Endothelial cell of umbilical vein (primary cell): ENCODE data around the gene PDE10A. TPM values are rescaled to one million over a fixed set of nuclear protein-coding genes. Genes with fewer than 3 reads are reported as not detected.
A peak's percentile ranks its signal among the peaks of the same experiment; 100 is the strongest.

Source experiments
- BruUV-seq: library from RNA; stranded (reverse); fragments of 400-500 nt; replicated peaks from 2 replicates; lab custom pipeline; 2021; lab: Mats Ljungman, UMichigan
- CTCF ChIA-PET: fragments of 300-600, 350-600 bp; sonication (Branson Sonifier 250); formaldehyde crosslinking; loops from one replicate; lab custom pipeline; 2021; ENCODE audit warnings: antibody characterized with exemption, inconsistent platforms; lab: Charles Lee
- POLR2A ChIA-PET: fragments of 300-600, 350-600 bp; sonication (Branson Sonifier 250); formaldehyde crosslinking; loops from one replicate; lab custom pipeline; 2021; ENCODE audit warnings: antibody characterized with exemption, inconsistent platforms; lab: Charles Lee
- DNase-seq: peaks from one replicate; pipeline ENCODE4 v3.0.0-alpha.2; 2011; ENCODE audit warnings: low read depth, low spot score
- FAIRE-seq: peaks from 2 replicates; lab custom pipeline; 2011; peaks lifted over from hg19 to GRCh38; lab: Jason Lieb, UNC
- H2AFZ ChIP-seq: 2 replicates; pipeline ENCODE4 v1.6.0; 2012; ENCODE audit warnings: low read depth, low read length, control low read depth, inconsistent platforms
- H3K27ac ChIP-seq: 2 replicates; pipeline ENCODE4 v1.5.1; 2011; ENCODE audit warnings: low read depth, mild to moderate bottlenecking, control low read depth, low read length, moderate library complexity; ENCODE audit not compliant: insufficient read depth
- H3K27me3 ChIP-seq, 2 experiments: 2 replicates each; pipeline versions ENCODE4 v1.6.0 to v1.6.1; 2011; ENCODE audit warnings: low read length in 2 of 2, mixed read lengths in 1 of 2; ENCODE audit not compliant: control insufficient read depth in 2 of 2, insufficient read depth in 2 of 2
- H3K36me3 ChIP-seq, 2 experiments: 2 replicates in 1 of 2; 3 replicates in 1 of 2; pipeline ENCODE4 v1.5.1; 2011; ENCODE audit warnings: low read length in 2 of 2, mild to moderate bottlenecking in 1 of 2, moderate library complexity in 1 of 2; ENCODE audit not compliant: control insufficient read depth in 2 of 2, insufficient read depth in 2 of 2; ENCODE audit errors: extremely low read depth in 1 of 2
- H3K4me1 ChIP-seq: 3 replicates; pipeline ENCODE4 v1.5.1; 2011; ENCODE audit warnings: mild to moderate bottlenecking, low read length; ENCODE audit not compliant: control insufficient read depth, insufficient read depth; ENCODE audit errors: extremely low read depth
- H3K4me2 ChIP-seq: 2 replicates; pipeline ENCODE4 v1.6.1; 2011; ENCODE audit warnings: low read length, control low read depth, mixed read lengths; ENCODE audit not compliant: insufficient read depth
- H3K4me3 ChIP-seq, 3 experiments: fragments of 200-600 bp in 1 of 3; sonication (generic), shearing (Covaris generic) in 1 of 3; replicated peaks in 1 of 3; 2 replicates each; pipeline ENCODE4 v1.5.1; 2011 to 2016; ENCODE audit warnings: control low read depth in 3 of 3, low read length in 3 of 3, mild to moderate bottlenecking in 2 of 3, inconsistent platforms in 1 of 3, low read depth in 1 of 3, moderate library complexity in 1 of 3; ENCODE audit not compliant: insufficient read depth in 1 of 3
- H3K79me2 ChIP-seq: 2 replicates; pipeline ENCODE4 v1.6.0; 2012; ENCODE audit warnings: low read length, inconsistent platforms; ENCODE audit not compliant: control insufficient read depth, insufficient read depth
- H3K9ac ChIP-seq: replicated peaks from 2 replicates; pipeline ENCODE3; 2011; ENCODE audit warnings: low read length, control low read depth; ENCODE audit not compliant: insufficient read depth; ENCODE audit errors: extremely low read depth
- H3K9me1 ChIP-seq: replicated peaks from 3 replicates; pipeline ENCODE4 v1.6.0; 2011; ENCODE audit warnings: mild to moderate bottlenecking, low read length; ENCODE audit not compliant: control insufficient read depth, insufficient read depth; ENCODE audit errors: extremely low read depth
- H3K9me3 ChIP-seq: replicated peaks from 2 replicates; pipeline ENCODE4 v1.5.1; 2012; ENCODE audit warnings: low read length, inconsistent platforms; ENCODE audit not compliant: control insufficient read depth, insufficient read depth
- H4K20me1 ChIP-seq: replicated peaks from 2 replicates; pipeline ENCODE3; 2011; ENCODE audit warnings: mild to moderate bottlenecking, low read length; ENCODE audit not compliant: control insufficient read depth, insufficient read depth; ENCODE audit errors: extremely low read depth
- CTCF ChIP-seq, 2 donors: IDR thresholded peaks; 1 replicate in 1 of 2; 2 replicates in 1 of 2; pipeline ENCODE4 v1.5.1; 2011; ENCODE audit warnings: low read length in 2 of 2, mild to moderate bottlenecking in 2 of 2, moderate library complexity in 2 of 2, control low read depth in 1 of 2, inconsistent platforms in 1 of 2, low read depth in 1 of 2; ENCODE audit not compliant: insufficient read depth in 1 of 2; ENCODE audit errors: extremely low read depth in 1 of 2
- EZH2 ChIP-seq: IDR thresholded peaks from 2 replicates; pipeline ENCODE4 v1.6.1; 2012; ENCODE audit warnings: borderline replicate concordance, low read depth, mild to moderate bottlenecking, moderate library complexity, low read length, inconsistent platforms; ENCODE audit not compliant: severe bottlenecking
- FOS ChIP-seq: IDR thresholded peaks from 2 replicates; pipeline ENCODE4 v1.6.1; 2011; ENCODE audit warnings: mild to moderate bottlenecking, low read length, moderate library complexity, borderline replicate concordance; ENCODE audit not compliant: insufficient read depth
- GATA2 ChIP-seq: IDR thresholded peaks from 2 replicates; pipeline ENCODE4 v1.7.0; 2011; ENCODE audit warnings: low read depth, mild to moderate bottlenecking, moderate library complexity, mixed read lengths, low read length; ENCODE audit not compliant: insufficient read length, insufficient read depth
- JUN ChIP-seq: IDR thresholded peaks from 2 replicates; pipeline ENCODE4 v1.6.1; 2011; ENCODE audit warnings: borderline replicate concordance, low read depth; ENCODE audit not compliant: insufficient read length, insufficient read depth
- MAX ChIP-seq: IDR thresholded peaks from 2 replicates; pipeline ENCODE4 v1.6.1; 2011; ENCODE audit not compliant: insufficient read depth, insufficient read length
- MYC ChIP-seq: IDR thresholded peaks from one replicate; pipeline ENCODE4 v1.6.1; 2011; ENCODE audit warnings: mild to moderate bottlenecking, low read depth, low read length
- POLR2A ChIP-seq: IDR thresholded peaks from 2 replicates; pipeline ENCODE4 v1.6.1; 2012; ENCODE audit warnings: low read depth, mild to moderate bottlenecking, control low read depth, low read length
- POLR2AphosphoS5 ChIP-seq: IDR thresholded peaks from 2 replicates; pipeline ENCODE4 v1.6.1; 2012; ENCODE audit warnings: low read depth, mild to moderate bottlenecking, control low read depth, low read length, moderate library complexity; ENCODE audit not compliant: insufficient read depth
- dilution Hi-C: fragments of 300-500 bp; cut with MboI; formaldehyde crosslinking; loops from one replicate; pipeline ENCODE4 v1.15.0; 2019; ENCODE audit warnings: low sequenced_read_pairs; ENCODE audit not compliant: extremely low pct_ligation_motif_present
- intact Hi-C: fragments of 100-400 bp; cut with micrococcal nuclease; formaldehyde crosslinking; loops from one replicate; pipeline ENCODE4 v1.10.0; 2022
- polyA plus RNA-seq, 4 experiments: library from polyadenylated mRNA; depleted of rRNA in 3 of 4; stranded (reverse) in 3 of 4; unstranded in 1 of 4; fragments of >200 nt; gene quantifications; 2 replicates each; pipeline versions ENCODE4 v1.2.1 to v1.2.3, GENCODE V29; 2011 to 2012; ENCODE audit warnings: missing spikeins in 1 of 4
- total RNA-seq: library from RNA; stranded (reverse); gene quantifications from 2 replicates; pipeline ENCODE4 v1.2.3, GENCODE V29; 2021

Gene PDE10A
- total and polyA plus RNA-seq, 2 donors (not counting 3 experiments of a cell fraction or from before 2014, with no cell fraction given): 0.86 to 2.9 TPM

- Histone ChIP-seq H3K79me2 (no peaks in the 10 kb centered on the region), H4K20me1 (no peaks in the 10 kb centered on the region), H3K27ac (no peak overlapping the region), H2AFZ (no peak overlapping the region), H3K4me3 (no peak overlapping the region), H3K36me3 (no peaks in the 10 kb centered on the region), H3K9me1 (no peaks in the 10 kb centered on the region), H3K4me2 (no peak overlapping the region), H3K9me3 (no peaks in the 10 kb centered on the region), H3K4me1 (no peaks in the 10 kb centered on the region), H3K27me3 (no peaks in the 10 kb centered on the region), H3K9ac (no peak overlapping the region)
- POLR2A ChIA-PET: no interaction called here
- dilution Hi-C loops: no loop called here
- no TSS peak for BruUV-seq
- intact Hi-C loops: no loop called here
- TF ChIP-seq JUN: no peak
- TF ChIP-seq FOS: no peak
- no peak for TF ChIP-seq CTCF (IDR thresholded peaks at IDR 0.05; ENCODE audit: extremely low read depth in 1 of 2, insufficient read depth in 1 of 2, low read depth in 1 of 2, low read length in 2 of 2)
- no peak for TF ChIP-seq POLR2AphosphoS5
- no peak for TF ChIP-seq GATA2
- no peak for TF ChIP-seq MAX
- no peak for TF ChIP-seq EZH2
- no peak for TF ChIP-seq MYC
- no peak for TF ChIP-seq POLR2A
- CTCF ChIA-PET: interaction anchor here (0.7 to 2.4 kb wide), 7 partner anchors 8 to 192 kb away, joined by 3 to 9 read pairs (median 4); no protein-coding TSS in a partner anchor
- DNase-seq (peak; percentile 6), FAIRE-seq (peak; percentile 43)
Measured at GRCh38 chr6:165632194-165632593, 30.8 kb downstream of the PDE10A start.
